HG03469 (cell line): ENCODE data around the gene LCE1E.

Experiments used
- ATAC-seq: cut with Tn5 transposase; IDR thresholded peaks from one replicate; pipeline ENCODE4 v1.9.1; 2021; ENCODE audit warnings: mild to moderate bottlenecking, moderate library complexity, moderate number of reproducible peaks; ENCODE audit not compliant: unreplicated experiment

LCE1E gene

GRCh38 chr1:152786077-152786476 is at the start of gene LCE1E:
Gene LCE1E (plus strand): TSS chr1:152786257. CDS start chr1:152787300, 1,043 bp downstream.
- no peak for ATAC-seq

- no peak for ATAC-seq
Measured at GRCh38 chr1:152737997-152738396, 48.1 kb upstream of the LCE1E start.

- no peak for ATAC-seq
Measured at GRCh38 chr1:152739841-152740240, 46.2 kb upstream of the LCE1E start.

GRCh38 chr1:152741656-152742055 is 44.4 kb upstream of the LCE1E start:
- no peak for ATAC-seq

GRCh38 chr1:152743371-152744145 is 42.5 kb upstream of the LCE1E start:
- no peak for ATAC-seq

GRCh38 chr1:152745289-152745704 is 40.8 kb upstream of the LCE1E start:
- no peak for ATAC-seq

- ATAC-seq: no peak
Measured at GRCh38 chr1:152745765-152746444, 40.2 kb upstream of the LCE1E start.

GRCh38 chr1:152747831-152748230 is 38.2 kb upstream of the LCE1E start:
- ATAC-seq: no peak

- no peak for ATAC-seq
Measured at GRCh38 chr1:152752225-152752624, 33.8 kb upstream of the LCE1E start.

- ATAC-seq: no peak
Measured at GRCh38 chr1:152753586-152753985, 32.5 kb upstream of the LCE1E start.

- ATAC-seq: no peak
Measured at GRCh38 chr1:152756872-152757271, 29.2 kb upstream of the LCE1E start.

GRCh38 chr1:152757747-152758146 is 28.3 kb upstream of the LCE1E start, which contains the start of gene KPRP:
Gene KPRP (plus strand): TSS chr1:152758025. CDS start chr1:152759589, 1,564 bp downstream.
- no peak for ATAC-seq

- no peak for ATAC-seq
Measured at GRCh38 chr1:152758636-152759035, 27.4 kb upstream of the LCE1E start.

GRCh38 chr1:152759453-152760173 is 26.4 kb upstream of the LCE1E start:
- no peak for ATAC-seq

GRCh38 chr1:152760551-152761190 is 25.4 kb upstream of the LCE1E start:
- ATAC-seq: no peak

GRCh38 chr1:152761609-152762213 is 24.3 kb upstream of the LCE1E start:
- ATAC-seq: no peak

GRCh38 chr1:152768847-152769533 is 17.1 kb upstream of the LCE1E start:
- no peak for ATAC-seq

- no peak for ATAC-seq
Measured at GRCh38 chr1:152770411-152770810, 15.6 kb upstream of the LCE1E start.

GRCh38 chr1:152774875-152775274 is 11.2 kb upstream of the LCE1E start, which contains the start of gene LCE1F:
Gene LCE1F (plus strand): TSS chr1:152775140. CDS start chr1:152776372, 1,232 bp downstream.
- ATAC-seq: no peak

- no peak for ATAC-seq
Measured at GRCh38 chr1:152776361-152776760, 9.7 kb upstream of the LCE1E start.
